IPS-NIHi7 (cell line): Measurements from ENCODE around the gene NOS1.
A peak's percentile ranks its signal among the peaks of the same experiment; 100 is the strongest.

Source experiments
- DNase-seq: peaks from one replicate; pipeline ENCODE4 v3.0.0; 2012; ENCODE audit warnings: mixed read lengths; ENCODE audit errors: extremely low spot score

NOS1 gene

GRCh38 chr12:117330441-117331113 is 30.8 kb downstream of the NOS1 start:
- no peak for DNase-seq

- DNase-seq, result no peak
Measured at GRCh38 chr12:117329756-117330155, 31.7 kb downstream of the NOS1 start.

- no peak for DNase-seq
Measured at GRCh38 chr12:117328556-117329100, 32.8 kb downstream of the NOS1 start.

GRCh38 chr12:117322428-117322827 is 39.0 kb downstream of the NOS1 start:
- no peak for DNase-seq

- DNase-seq, result no peak
Measured at GRCh38 chr12:117321572-117321971, 39.9 kb downstream of the NOS1 start.

GRCh38 chr12:117318591-117318990 is 42.8 kb downstream of the NOS1 start:
- no peak for DNase-seq

GRCh38 chr12:117316336-117316735 is 45.1 kb downstream of the NOS1 start:
- no peak for DNase-seq

- DNase-seq, result no peak
Measured at GRCh38 chr12:117313926-117314325, 47.5 kb downstream of the NOS1 start.

- DNase-seq, result no peak
Measured at GRCh38 chr12:117312770-117313169, 48.7 kb downstream of the NOS1 start.

- DNase-seq, result no peak
Measured at GRCh38 chr12:117309276-117309925, 52.0 kb downstream of the NOS1 start.

- DNase-seq, result no peak
Measured at GRCh38 chr12:117300174-117300573, 61.3 kb downstream of the NOS1 start.

- no peak for DNase-seq
Measured at GRCh38 chr12:117298648-117299225, 62.7 kb downstream of the NOS1 start.

- no peak for DNase-seq
Measured at GRCh38 chr12:117298191-117298590, 63.2 kb downstream of the NOS1 start.

GRCh38 chr12:117294189-117294603 is 67.2 kb downstream of the NOS1 start:
- DNase-seq, result peak; percentile 58

GRCh38 chr12:117293510-117293909 is 67.9 kb downstream of the NOS1 start:
- DNase-seq, result no peak

- DNase-seq, result no peak
Measured at GRCh38 chr12:117292688-117293087, 68.7 kb downstream of the NOS1 start.

- no peak for DNase-seq
Measured at GRCh38 chr12:117284140-117284539, 77.3 kb downstream of the NOS1 start.

- no peak for DNase-seq
Measured at GRCh38 chr12:117282490-117282889, 78.9 kb downstream of the NOS1 start.

GRCh38 chr12:117280019-117280680 is 81.3 kb downstream of the NOS1 start:
- DNase-seq, result no peak

- peak; percentile 78 for DNase-seq
Measured at GRCh38 chr12:117279606-117280005, 81.8 kb downstream of the NOS1 start.

GRCh38 chr12:117277875-117278274 is 83.6 kb downstream of the NOS1 start:
- DNase-seq, result peak; percentile 38

- DNase-seq, result no peak
Measured at GRCh38 chr12:117273091-117273490, 88.3 kb downstream of the NOS1 start.
